NCI-H128 (cell line): Measurements from ENCODE around the gene PDZD2.
"Not testable (repeated sequence)": the region's sequence is repeated elsewhere in the genome, so short reads cannot be mapped to it uniquely, and the experiment has no call there.

Source experiments
- DNase-seq: peaks from one replicate; lab custom pipeline; 2025; ENCODE audit not compliant: unreplicated experiment; lab: John Stamatoyannopoulos, UW

The PDZD2 gene

DNA sequence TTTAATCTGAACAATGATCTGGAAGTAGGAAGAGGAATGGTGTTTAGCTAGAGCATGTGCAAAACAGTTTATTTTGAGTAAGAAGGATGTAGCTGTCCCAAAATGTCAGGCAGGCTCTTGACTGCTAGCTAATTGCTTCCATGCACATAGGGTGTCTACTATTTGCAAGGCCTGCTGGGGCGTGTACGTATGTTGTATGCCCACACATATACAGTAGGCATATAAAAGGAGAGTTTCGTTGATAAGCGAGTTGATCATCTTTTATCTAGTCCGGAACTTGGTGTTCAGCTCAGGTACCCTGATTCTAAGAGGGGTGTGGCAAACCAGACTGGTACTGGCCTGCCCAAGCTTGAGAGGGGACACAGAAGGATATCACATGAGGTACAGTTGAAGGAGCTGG is 358.0 kb downstream of the PDZD2 start:
- DNase-seq = no peak

DNA sequence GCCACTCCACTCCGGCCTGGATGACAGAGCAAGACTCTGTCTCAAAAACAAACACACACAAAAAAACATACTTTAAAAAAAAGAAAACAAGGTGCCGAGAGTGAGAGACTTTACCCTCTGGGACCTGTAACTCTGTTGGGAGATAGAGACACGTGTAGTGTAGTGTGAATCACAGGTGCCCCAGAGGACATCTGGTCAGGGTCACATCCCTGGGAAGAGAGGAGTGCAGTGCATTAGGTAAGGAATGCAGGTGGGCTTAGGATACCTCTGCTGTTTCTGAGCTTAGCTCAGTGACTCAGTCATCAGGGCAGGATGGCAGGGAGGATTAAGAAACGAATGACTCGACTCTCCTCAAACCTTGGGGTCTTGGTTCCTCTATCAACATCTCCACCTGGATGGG is 360.5 kb downstream of the PDZD2 start:
- no peak for DNase-seq

DNA sequence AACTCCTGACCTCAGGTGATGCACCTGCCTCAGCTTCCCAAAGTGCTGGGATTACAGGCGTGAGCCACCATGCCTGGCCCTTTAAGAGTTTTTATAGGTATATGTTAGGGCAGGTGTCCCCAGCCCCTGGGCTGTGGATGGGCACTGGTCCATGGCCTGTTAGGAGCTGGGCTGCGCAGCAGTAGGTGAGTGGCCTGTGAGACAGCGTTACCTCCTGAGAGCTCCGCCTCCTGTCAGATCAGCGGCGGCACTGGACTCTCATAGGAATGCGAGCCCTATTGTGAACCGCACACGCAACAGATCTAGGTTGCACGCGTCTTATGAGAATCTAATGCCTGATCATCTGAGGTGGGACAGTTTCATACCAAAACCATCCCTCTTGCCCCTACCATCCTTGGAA is 361.8 kb downstream of the PDZD2 start:
- no peak for DNase-seq

DNA sequence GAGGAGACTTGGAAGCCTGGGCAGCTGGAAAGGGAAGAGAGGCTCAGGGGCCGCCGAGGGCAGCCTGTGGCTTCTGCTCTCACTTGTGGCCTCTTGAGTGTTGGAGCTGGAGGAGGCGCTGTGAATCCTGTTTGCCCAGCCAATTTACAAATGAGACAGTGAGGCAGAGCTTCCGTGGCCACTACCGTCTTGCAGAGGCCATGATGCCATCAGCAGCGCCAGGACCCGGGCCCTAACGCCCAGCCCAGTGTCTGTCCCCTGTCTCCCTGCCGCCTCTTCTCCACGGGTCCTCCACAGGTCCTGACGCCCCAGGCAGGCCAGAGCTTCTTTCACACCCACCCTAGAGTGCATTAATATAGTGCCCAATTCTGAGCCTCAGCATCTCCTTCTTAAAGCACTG is 362.4 kb downstream of the PDZD2 start:
- DNase-seq = no peak

GRCh38 chr5:32001707-32002106 is 362.8 kb downstream of the PDZD2 start:
- no peak for DNase-seq

- no peak for DNase-seq
Observed at GRCh38 chr5:32002755-32003154, 363.8 kb downstream of the PDZD2 start.

GRCh38 chr5:32003981-32004380 is 365.1 kb downstream of the PDZD2 start:
- no peak for DNase-seq

- no peak for DNase-seq
Observed at GRCh38 chr5:32004404-32004803, 365.5 kb downstream of the PDZD2 start.

DNA sequence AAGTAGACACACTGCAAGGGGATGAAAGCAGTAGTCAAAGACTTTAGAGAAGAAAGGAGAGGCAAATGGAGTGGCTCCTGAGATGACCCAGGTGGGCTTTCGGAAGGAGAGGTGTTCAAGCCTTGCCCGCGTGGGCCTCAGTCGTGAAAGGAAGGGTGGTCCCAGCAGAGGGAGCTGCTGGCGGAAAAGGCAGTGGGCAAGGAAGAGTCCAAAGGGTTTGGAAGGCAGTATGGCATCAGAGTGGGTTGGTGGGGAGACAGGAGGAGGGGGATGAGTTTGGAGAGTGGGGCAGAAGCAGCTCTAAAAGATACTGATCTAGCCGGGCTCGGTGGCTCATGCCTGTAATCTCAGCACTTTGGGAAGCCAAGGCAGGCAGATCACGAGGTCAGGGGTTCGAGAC is 369.8 kb downstream of the PDZD2 start:
- DNase-seq = no peak

GRCh38 chr5:32013658-32014057 is 374.7 kb downstream of the PDZD2 start:
- DNase-seq = no peak

GRCh38 chr5:32014096-32014745 is 375.3 kb downstream of the PDZD2 start:
- DNase-seq = no peak

DNA sequence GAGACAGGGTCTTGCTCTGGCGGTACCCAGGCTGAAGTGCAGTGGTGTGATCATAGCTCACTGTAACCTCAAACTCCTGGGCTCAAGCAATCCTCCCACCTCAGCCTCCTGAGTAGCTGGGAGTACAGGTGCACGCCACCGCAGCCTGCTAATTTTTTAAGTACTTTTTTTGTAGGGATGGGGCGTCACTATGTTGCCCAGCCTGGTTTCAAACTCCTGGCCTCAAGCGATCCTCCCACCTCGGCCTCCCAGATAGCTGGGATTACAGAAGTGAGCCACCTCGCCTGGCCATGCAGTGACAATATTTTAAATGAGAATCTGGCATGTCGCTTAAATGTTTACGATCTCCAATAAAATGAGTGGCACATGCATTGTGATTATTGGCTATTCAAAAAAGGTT is 376.3 kb downstream of the PDZD2 start:
- not testable (repeated sequence) for DNase-seq

DNA sequence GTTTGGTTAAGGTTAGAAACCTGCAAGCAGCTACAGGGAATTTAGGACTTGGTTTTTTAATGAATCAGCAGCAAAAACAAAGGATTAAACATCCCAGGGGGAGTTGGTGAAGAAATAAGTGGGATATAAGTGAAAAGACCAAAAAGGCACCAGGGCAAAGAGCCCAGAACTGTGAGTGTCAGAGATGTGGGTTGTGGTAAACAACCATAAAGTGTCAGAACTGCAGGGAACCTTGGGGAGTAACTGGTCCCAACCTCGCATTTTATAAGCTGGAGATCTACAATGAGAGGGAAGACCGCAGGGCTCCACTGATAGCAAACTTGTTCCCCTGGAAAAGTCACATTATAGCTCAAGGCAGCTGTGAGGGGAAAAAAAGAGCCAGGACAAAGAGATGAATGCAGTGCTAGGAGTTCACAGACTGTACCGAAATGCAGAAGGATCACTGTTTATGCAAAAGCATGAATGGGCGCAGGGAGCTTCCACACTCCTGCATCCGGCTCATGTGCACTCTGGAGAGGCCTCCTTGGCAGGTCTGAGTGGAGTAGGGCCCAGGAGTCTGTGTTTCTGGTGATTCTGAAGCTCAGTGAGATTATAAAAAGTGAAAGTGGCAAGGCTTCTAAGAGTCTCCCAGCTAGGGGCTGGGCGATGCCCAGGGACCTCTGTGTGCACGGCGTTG is 378.9 kb downstream of the PDZD2 start:
- DNase-seq = no peak

DNA sequence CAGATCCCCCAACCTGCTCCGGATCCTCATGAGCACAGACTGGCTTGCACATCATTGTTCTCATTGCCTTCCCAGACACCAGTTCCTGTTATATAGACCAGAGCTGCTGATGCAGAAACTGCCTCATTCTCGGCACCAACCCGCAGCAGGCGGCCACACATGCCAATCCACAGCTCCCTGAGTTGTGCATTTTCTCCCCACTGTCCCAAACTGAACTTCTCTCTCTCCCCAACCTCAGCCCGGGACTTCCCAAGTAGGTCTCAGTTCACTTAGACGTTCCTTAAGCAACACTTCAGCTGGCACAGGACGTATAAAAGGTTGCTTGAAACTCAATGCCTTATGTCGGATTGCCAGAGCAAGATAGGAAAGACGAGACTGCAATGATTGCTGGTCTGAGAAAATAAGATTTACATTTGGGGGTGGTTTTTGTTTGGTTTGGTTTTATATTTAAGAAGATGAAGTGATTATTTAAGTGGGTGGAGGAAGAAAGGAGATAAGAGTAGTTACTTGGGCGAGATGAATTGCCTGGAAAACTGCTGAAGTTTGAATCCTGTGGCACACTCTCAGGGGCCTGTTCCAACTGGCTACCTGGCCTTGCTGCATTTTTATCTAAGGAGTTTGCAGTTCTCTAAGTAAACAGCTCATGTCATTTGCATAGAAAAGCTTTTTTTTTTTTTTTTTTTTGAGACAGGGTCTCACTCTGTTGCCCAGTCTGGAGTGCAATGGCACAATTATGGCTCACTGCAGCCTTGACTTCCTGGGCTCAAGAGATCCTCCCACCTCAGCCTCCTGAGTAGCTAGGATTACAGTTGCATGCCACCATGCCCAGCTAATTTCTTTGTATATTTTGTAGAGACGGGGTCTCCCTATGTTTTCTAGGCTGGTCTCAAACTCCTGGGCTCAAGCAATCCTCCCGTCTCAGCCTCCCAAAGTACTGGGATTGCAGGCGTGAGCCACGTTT is 379.8 kb downstream of the PDZD2 start:
- DNase-seq = no peak

DNA sequence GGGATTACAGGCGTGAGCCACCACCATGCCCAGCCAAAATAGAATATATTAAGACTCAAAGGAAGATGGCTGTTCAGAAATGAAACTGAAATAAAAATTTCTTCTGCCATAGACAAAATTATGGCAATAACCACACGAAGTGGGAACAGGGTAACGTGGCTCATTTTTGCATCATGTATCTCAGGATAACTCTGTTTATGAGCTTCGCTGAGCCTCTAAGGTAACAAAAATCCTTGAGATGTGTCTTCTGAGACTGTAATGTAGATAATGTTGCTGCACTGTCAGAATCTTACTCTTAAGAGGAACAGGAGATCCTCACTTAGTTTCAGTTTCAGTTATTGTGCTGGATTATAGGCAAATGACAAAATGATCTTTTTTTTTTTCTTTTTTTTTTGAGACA is 381.3 kb downstream of the PDZD2 start:
- no peak for DNase-seq

DNA sequence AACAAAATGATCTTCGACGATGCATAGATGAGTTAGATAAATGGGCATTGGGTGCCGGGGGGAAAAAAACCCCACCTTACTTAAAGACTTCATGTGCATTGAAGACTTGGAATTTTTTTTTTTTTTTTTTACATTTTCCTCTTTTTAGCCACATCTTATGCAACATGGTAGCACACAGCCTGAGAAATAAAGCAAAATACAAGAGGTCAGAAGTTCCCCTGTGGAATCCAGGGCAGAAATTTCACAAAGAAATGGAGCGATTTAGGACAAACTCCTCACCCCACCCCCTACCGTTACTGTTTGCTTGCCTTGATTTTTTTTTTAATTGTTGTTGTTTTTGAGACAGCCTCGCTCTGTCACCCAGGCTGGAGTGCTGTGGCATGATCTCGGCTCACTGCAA is 382.0 kb downstream of the PDZD2 start:
- no peak for DNase-seq

DNA sequence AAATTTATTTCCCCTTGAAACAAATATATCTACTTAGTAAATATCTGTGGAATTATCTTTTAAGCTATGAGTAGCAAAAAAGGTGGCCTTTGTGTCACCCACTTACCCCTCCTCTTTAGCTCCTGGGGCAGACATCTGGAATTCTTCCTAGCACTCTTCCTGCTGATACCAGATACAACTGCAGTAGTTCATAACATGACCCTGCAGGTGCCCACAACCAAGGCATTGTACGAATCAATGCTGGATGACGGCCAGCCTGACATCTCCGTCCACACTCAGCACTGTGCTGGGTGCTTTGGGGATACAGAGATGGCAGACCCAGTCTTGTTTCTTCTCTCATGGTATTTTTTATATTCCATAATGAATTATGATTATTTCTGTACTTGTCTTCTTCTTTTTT is 382.8 kb downstream of the PDZD2 start:
- no peak for DNase-seq

DNA sequence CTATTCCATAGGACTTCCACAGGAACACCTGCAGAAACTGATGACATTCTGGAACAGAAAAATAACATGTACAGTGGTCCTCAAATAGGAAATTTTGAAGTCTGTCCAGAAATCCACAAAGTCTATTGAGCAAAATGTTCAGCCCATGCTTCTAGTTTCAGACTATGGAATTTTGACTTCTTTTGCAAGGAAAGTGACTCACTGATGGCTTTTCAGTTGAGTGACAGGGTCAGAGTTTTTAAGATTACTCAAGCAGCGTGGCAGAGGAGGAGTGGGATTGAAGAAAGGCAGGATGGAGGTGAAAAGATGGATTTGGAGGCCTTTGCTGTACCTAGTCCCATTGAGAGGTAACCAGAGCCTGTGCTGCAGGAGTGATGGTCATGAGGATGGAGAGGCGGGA is 383.7 kb downstream of the PDZD2 start:
- DNase-seq = no peak

DNA sequence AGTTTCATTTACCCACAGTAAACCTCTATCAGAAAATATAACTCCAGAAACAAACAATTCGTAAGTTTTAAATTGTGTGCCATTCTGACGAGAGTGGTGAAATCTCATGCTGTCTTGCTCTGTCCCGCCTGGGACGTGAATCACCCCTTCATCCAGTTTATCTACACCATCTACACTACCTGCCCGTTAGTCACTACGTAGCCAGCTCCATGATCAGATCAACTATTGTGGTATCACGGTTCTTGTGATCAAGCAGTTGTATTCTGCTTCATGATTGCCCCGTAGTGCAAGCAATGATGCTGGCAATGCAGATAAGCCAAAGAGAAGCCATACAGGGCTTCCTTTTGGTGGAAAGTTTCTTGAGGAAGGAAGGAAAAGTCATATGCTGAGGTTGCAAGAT is 384.9 kb downstream of the PDZD2 start:
- DNase-seq = no peak

DNA sequence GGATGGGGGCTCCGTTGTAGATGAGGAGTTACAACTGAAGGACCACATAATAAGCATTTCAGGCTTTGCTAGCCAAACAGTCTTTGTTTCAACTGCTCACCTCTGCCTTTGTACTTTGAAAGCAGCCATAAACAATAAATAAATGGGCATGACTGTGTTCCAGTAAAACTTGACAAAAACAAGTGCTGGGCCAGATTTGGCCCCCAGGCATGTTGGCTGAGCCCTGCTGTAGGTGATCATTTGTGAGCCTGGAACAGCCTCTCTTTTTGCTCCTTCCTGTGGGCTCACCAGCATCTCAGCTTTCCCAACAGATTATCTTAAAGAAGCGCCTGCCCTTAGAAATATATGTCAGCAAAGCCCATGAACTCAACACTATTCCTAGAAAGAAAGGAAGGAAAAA is 385.8 kb downstream of the PDZD2 start:
- no peak for DNase-seq

- DNase-seq = no peak
Observed at GRCh38 chr5:32027093-32027716, 388.3 kb downstream of the PDZD2 start.
